GM20431 (cell line): Measurements from ENCODE around the gene EXOC8.
"Not testable (repeated sequence)": the region's sequence is repeated elsewhere in the genome, so short reads cannot be mapped to it uniquely, and the experiment has no call there.

Experiments used
- in situ Hi-C: fragments of 300-500 bp; cut with MseI, MboI; formaldehyde crosslinking; loops from one replicate; pipeline ENCODE4 v1.15.0; 2020; ENCODE audit warnings: low sequenced_read_pairs; ENCODE audit not compliant: unreplicated experiment

The EXOC8 gene

GRCh38 chr1:231355171-231355570 lies 17.5 kb upstream of the EXOC8 start:
- in situ Hi-C loops = loop anchor here (10.0 kb wide), 1 partner anchor 230 kb away; no protein-coding TSS in a partner anchor

- in situ Hi-C loops = loop anchor here (10.0 kb wide), 1 partner anchor 230 kb away; no protein-coding TSS in a partner anchor
These were observed 16.8 kb upstream of the EXOC8 start for GRCh38 chr1:231354330-231355020.

- in situ Hi-C loops = loop anchor here (10.0 kb wide), 1 partner anchor 232 kb away; no protein-coding TSS in a partner anchor
These were observed 15.4 kb upstream of the EXOC8 start for GRCh38 chr1:231353086-231353485.

GRCh38 chr1:231351816-231352215 lies 14.2 kb upstream of the EXOC8 start:
- in situ Hi-C loops = loop anchor here (10.0 kb wide), 1 partner anchor 233 kb away; no protein-coding TSS in a partner anchor

GRCh38 chr1:231348856-231349255 lies 11.2 kb upstream of the EXOC8 start:
- in situ Hi-C loops = not testable (repeated sequence)

- in situ Hi-C loops = no loop called here
These were observed 10.8 kb upstream of the EXOC8 start for GRCh38 chr1:231348442-231348841.

- in situ Hi-C loops = no loop called here
These were observed 10.3 kb upstream of the EXOC8 start for GRCh38 chr1:231347961-231348360.

- in situ Hi-C loops = no loop called here
These were observed 2.8 kb upstream of the EXOC8 start for GRCh38 chr1:231340328-231341013.

- in situ Hi-C loops = no loop called here
These were observed 847 bp upstream of the EXOC8 start, which contains the start of gene SPRTN for GRCh38 chr1:231338270-231339128. Gene SPRTN (plus strand): TSS chr1:231338293. CDS start chr1:231338384, 91 bp downstream.

- in situ Hi-C loops = no loop called here
These were observed 595 bp downstream of the EXOC8 start for GRCh38 chr1:231337043-231337471.

GRCh38 chr1:231335663-231336602 lies 1.7 kb downstream of the EXOC8 start:
- in situ Hi-C loops = no loop called here

- in situ Hi-C loops = no loop called here
These were observed 2.7 kb downstream of the EXOC8 start for GRCh38 chr1:231334952-231335351.

- in situ Hi-C loops = no loop called here
These were observed 3.5 kb downstream of the EXOC8 start for GRCh38 chr1:231334079-231334666.

GRCh38 chr1:231332761-231333160 lies 4.9 kb downstream of the EXOC8 start:
- in situ Hi-C loops = no loop called here

- in situ Hi-C loops = no loop called here
These were observed 8.2 kb downstream of the EXOC8 start for GRCh38 chr1:231329483-231329882.

GRCh38 chr1:231327617-231328016 lies 10.0 kb downstream of the EXOC8 start:
- in situ Hi-C loops = no loop called here

GRCh38 chr1:231326248-231326647 lies 11.4 kb downstream of the EXOC8 start:
- in situ Hi-C loops = no loop called here

GRCh38 chr1:231324660-231325059 lies 13.0 kb downstream of the EXOC8 start:
- in situ Hi-C loops = no loop called here
